Neural progenitor cell (in vitro differentiated cells): Measurements from ENCODE around the gene ARFRP1. TPM values are rescaled to one million over a fixed set of nuclear protein-coding genes. Genes with fewer than 3 reads are reported as not detected.

Source experiments
- DNase-seq: peaks from one replicate; pipeline ENCODE4 v3.0.0-alpha.2; 2016; ENCODE audit warnings: low spot score
- H2AFZ ChIP-seq: fragments of 200-600 bp; sonication (generic); replicated peaks from 2 replicates; pipeline ENCODE4 v1.6.1; 2016; ENCODE audit warnings: antibody characterized with exemption
- H3F3A ChIP-seq: fragments of 200-600 bp; sonication (generic); 2 replicates; pipeline ENCODE4 v1.6.1; 2016; ENCODE audit warnings: antibody characterized with exemption, low read depth
- H3K27ac ChIP-seq: fragments of 200-600 bp; sonication (generic); 2 replicates; pipeline ENCODE4 v1.5.1; 2016; ENCODE audit warnings: mild to moderate bottlenecking
- H3K27me3 ChIP-seq: fragments of 200-600 bp; sonication (generic); 2 replicates; pipeline ENCODE4 v1.6.1; 2016; ENCODE audit warnings: mild to moderate bottlenecking, moderate library complexity
- H3K36me3 ChIP-seq: fragments of 200-600 bp; sonication (generic); 2 replicates; pipeline ENCODE4 v1.5.1; 2016
- H3K4me1 ChIP-seq: fragments of 200-600 bp; sonication (generic); 2 replicates; pipeline ENCODE4 v1.6.1; 2016; ENCODE audit warnings: mixed run types
- H3K4me2 ChIP-seq: fragments of 200-600 bp; sonication (generic); 2 replicates; pipeline ENCODE4 v1.6.1; 2016
- H3K4me3 ChIP-seq: fragments of 200-600 bp; sonication (generic); 2 replicates; pipeline ENCODE4 v1.5.1; 2016
- H3K79me2 ChIP-seq: fragments of 200-600 bp; sonication (generic); 2 replicates; pipeline ENCODE4 v1.6.1; 2016; ENCODE audit warnings: low read depth
- H3K9ac ChIP-seq: fragments of 200-600 bp; sonication (generic); 2 replicates; pipeline ENCODE4 v1.6.1; 2016
- H3K9me3 ChIP-seq: fragments of 200-600 bp; sonication (generic); 2 replicates; pipeline ENCODE4 v1.5.1; 2016; ENCODE audit warnings: low read depth
- H4K20me1 ChIP-seq: fragments of 200-600 bp; sonication (generic); 2 replicates; pipeline ENCODE4 v1.6.1; 2016; ENCODE audit warnings: low read depth
- H3K27ac Mint-ChIP-seq: 3 replicates; pipeline ENCODE4 v1.8.0; 2021; ENCODE audit warnings: mixed read lengths
- H3K27me3 Mint-ChIP-seq: 2 replicates; pipeline ENCODE4 v1.8.0; 2022; ENCODE audit warnings: low read depth, mild to moderate bottlenecking, inconsistent platforms, moderate library complexity, mixed read lengths; ENCODE audit not compliant: insufficient read depth
- H3K36me3 Mint-ChIP-seq: 3 replicates; pipeline ENCODE4 v1.8.0; 2021; ENCODE audit warnings: mixed read lengths
- H3K4me1 Mint-ChIP-seq: 3 replicates; pipeline ENCODE4 v1.8.0; 2021; ENCODE audit warnings: mixed read lengths
- H3K4me3 Mint-ChIP-seq: 3 replicates; pipeline ENCODE4 v1.8.0; 2021; ENCODE audit warnings: mild to moderate bottlenecking, moderate library complexity, mixed read lengths
- H3K9me3 Mint-ChIP-seq: 3 replicates; pipeline ENCODE4 v1.8.0; 2020; ENCODE audit warnings: mixed read lengths
- EZH2 ChIP-seq: fragments of 200-600 bp; sonication (generic); IDR thresholded peaks from 2 replicates; pipeline ENCODE4 v1.6.1; 2017; ENCODE audit warnings: antibody characterized with exemption, mild to moderate bottlenecking, moderate library complexity
- EZH2phosphoT487 ChIP-seq: fragments of 200-600 bp; sonication (generic); IDR thresholded peaks from 2 replicates; pipeline ENCODE4 v1.6.1; 2017; ENCODE audit warnings: antibody characterized with exemption
- total RNA-seq: library from RNA; depleted of rRNA; stranded (reverse); fragments of >200 nt; gene quantifications from 2 replicates; pipeline ENCODE4 v1.2.3, GENCODE V29; 2015; ENCODE audit warnings: low replicate concordance
- TF ChIP-seq, protein P1 (sequence below): fragments of 200-600 bp; sonication (generic); IDR thresholded peaks from 2 replicates; pipeline ENCODE4 v1.5.1; 2017; ENCODE audit warnings: antibody characterized with exemption, mild to moderate bottlenecking

ARFRP1 gene
- total RNA-seq, 1 donor from 2014 or later, result 18.3 TPM

DNA sequence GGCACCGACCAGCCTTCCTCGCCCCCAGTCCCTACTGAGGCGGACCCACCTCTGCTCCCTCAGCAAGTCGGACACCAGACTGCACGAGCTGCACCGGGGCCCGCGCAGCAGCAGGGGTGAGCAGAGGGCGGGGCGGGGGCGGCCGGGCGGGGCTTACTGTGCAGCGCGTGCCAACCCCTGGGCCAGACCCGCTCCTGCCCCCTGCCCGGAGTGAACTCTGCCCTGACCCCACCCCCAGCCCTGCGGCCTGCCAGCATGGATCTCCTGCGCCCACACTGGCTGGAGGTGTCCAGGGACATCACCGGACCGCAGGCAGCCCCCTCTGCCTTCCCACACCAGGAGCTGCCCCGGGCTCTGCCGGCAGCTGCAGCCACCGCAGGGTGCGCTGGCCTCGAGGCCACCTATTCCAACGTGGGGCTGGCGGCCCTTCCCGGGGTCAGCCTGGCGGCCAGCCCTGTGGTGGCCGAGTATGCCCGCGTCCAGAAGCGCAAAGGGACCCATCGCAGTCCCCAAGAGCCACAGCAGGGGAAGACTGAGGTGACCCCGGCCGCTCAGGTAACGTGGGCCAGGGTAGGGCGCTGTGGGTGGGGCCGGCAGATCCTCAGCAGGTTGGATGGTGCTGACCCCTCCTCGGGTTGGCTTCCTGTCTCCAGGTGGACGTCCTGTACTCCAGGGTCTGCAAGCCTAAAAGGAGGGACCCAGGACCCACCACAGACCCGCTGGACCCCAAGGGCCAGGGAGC is 30.3 kb upstream of the ARFRP1 start:
- peaks cover 33% of the 10 kb centered on the region for H3K4me1 ChIP-seq
- H3K4me3 Mint-ChIP-seq, result peak overlapping the region; percentile 13
- TF ChIP-seq, protein P1, sequence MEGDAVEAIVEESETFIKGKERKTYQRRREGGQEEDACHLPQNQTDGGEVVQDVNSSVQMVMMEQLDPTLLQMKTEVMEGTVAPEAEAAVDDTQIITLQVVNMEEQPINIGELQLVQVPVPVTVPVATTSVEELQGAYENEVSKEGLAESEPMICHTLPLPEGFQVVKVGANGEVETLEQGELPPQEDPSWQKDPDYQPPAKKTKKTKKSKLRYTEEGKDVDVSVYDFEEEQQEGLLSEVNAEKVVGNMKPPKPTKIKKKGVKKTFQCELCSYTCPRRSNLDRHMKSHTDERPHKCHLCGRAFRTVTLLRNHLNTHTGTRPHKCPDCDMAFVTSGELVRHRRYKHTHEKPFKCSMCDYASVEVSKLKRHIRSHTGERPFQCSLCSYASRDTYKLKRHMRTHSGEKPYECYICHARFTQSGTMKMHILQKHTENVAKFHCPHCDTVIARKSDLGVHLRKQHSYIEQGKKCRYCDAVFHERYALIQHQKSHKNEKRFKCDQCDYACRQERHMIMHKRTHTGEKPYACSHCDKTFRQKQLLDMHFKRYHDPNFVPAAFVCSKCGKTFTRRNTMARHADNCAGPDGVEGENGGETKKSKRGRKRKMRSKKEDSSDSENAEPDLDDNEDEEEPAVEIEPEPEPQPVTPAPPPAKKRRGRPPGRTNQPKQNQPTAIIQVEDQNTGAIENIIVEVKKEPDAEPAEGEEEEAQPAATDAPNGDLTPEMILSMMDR, result no peak
- TF ChIP-seq EZH2phosphoT487 (no peak), EZH2 (no peak)
- no peaks in the 10 kb centered on the region for H3K36me3 Mint-ChIP-seq
- no peak overlapping the region for H2AFZ ChIP-seq
- peaks cover 52% of the 10 kb centered on the region for H4K20me1 ChIP-seq
- no peak overlapping the region for H3K9ac ChIP-seq
- peaks cover 2% of the 10 kb centered on the region for H3K27me3 Mint-ChIP-seq
- H3K9me3 Mint-ChIP-seq, result no peaks in the 10 kb centered on the region
- peaks cover 24% of the 10 kb centered on the region for H3K27me3 ChIP-seq
- peaks cover 8% of the 10 kb centered on the region for H3K79me2 ChIP-seq
- H3F3A ChIP-seq, result peaks cover 34% of the 10 kb centered on the region
- peak overlapping the region; percentile 77 for H3K4me2 ChIP-seq
- no peak overlapping the region for H3K27ac Mint-ChIP-seq
- H3K27ac ChIP-seq, result no peak overlapping the region
- peak overlapping the region; percentile 55 for H3K4me3 ChIP-seq
- H3K36me3 ChIP-seq, result no peaks in the 10 kb centered on the region
- DNase-seq, result peak; percentile 54
- no peaks in the 10 kb centered on the region for H3K4me1 Mint-ChIP-seq
- H3K9me3 ChIP-seq, result no peaks in the 10 kb centered on the region

DNA sequence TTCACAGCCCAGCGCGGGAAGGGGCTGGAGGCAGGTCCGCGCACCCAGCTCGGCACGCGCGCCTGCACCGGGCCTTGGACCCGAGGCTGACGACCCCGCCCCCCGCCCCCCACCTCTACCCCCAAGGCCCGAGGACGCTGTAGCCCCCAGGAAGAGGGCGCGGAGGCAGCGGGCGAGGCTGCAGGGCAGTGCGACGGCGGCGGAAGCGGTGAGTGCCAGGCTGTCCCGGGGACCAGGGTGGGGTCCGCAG is 29.8 kb upstream of the ARFRP1 start:
- peak overlapping the region; percentile 77 for H3K4me2 ChIP-seq
- H3K4me3 ChIP-seq, result peak overlapping the region; percentile 55
- no peak overlapping the region for H3K27ac ChIP-seq
- no peaks in the 10 kb centered on the region for H3K9me3 ChIP-seq
- no peaks in the 10 kb centered on the region for H3K36me3 ChIP-seq
- H3K4me1 Mint-ChIP-seq, result no peaks in the 10 kb centered on the region
- no peak for TF ChIP-seq EZH2
- no peak for TF ChIP-seq EZH2phosphoT487
- TF ChIP-seq, protein P1, result no peak
- peaks cover 2% of the 10 kb centered on the region for H3K27me3 Mint-ChIP-seq
- peaks cover 52% of the 10 kb centered on the region for H4K20me1 ChIP-seq
- H3K4me3 Mint-ChIP-seq, result no peak overlapping the region
- no peak overlapping the region for H3K9ac ChIP-seq
- peaks cover 34% of the 10 kb centered on the region for H3F3A ChIP-seq
- DNase-seq, result peak; percentile 55
- H3K9me3 Mint-ChIP-seq, result no peaks in the 10 kb centered on the region
- peaks cover 33% of the 10 kb centered on the region for H3K4me1 ChIP-seq
- no peaks in the 10 kb centered on the region for H3K36me3 Mint-ChIP-seq
- H2AFZ ChIP-seq, result no peak overlapping the region
- H3K79me2 ChIP-seq, result peaks cover 8% of the 10 kb centered on the region
- H3K27ac Mint-ChIP-seq, result no peak overlapping the region
- peaks cover 24% of the 10 kb centered on the region for H3K27me3 ChIP-seq

DNA sequence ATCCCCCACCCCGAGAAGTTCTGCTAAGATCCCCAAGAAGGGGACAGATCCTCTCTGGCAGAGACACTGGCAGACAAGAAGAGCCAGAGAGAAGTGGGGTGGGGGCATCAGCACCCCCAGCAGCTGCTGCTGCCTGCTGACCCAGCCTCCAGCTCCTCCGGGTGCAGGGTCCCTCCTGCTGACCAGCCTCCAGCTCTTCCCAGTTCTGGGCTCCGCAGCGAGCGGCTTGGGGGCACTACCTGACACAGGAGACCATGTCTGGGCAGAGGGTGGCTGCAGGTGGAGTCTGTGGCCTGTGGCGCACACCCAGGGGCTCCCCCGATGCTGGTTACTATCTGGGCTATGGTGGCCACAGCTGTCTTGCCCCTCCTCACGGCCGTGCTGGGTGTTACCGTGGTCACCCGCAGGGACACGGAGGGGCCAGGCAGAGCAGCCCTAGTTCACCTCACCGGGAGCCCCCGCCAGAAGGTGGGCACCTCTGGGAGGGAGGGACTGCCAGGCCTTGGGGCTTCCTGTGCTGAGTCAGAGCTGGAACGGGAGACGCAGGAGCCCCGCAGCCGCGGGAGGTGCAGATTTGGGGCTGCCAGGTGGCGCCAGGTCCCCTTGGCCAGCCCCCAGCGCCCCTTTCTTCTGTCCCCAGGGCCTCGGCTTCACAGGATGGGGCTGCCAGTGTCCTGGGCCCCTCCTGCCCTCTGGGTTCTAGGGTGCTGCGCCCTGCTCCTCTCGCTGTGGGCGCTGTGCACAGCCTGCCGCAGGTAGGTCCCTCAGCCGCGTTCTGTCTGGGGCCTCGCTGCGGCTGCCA is 29.3 kb upstream of the ARFRP1 start:
- Histone ChIP-seq H3K9me3 (no peaks in the 10 kb centered on the region), H3K4me1 (peaks cover 33% of the 10 kb centered on the region), H3F3A (peaks cover 38% of the 10 kb centered on the region), H3K27ac (no peak overlapping the region), H3K4me2 (peak overlapping the region; percentile 77), H2AFZ (no peak overlapping the region), H4K20me1 (peaks cover 52% of the 10 kb centered on the region), H3K27me3 (peaks cover 24% of the 10 kb centered on the region), H3K36me3 (no peaks in the 10 kb centered on the region), H3K79me2 (peaks cover 8% of the 10 kb centered on the region), H3K9ac (no peak overlapping the region), H3K4me3 (peak overlapping the region; percentile 55)
- TF ChIP-seq, protein P1, result no peak
- TF ChIP-seq EZH2phosphoT487 (no peak), EZH2 (no peak)
- Mint-ChIP-seq H3K36me3 (no peaks in the 10 kb centered on the region), H3K4me1 (no peaks in the 10 kb centered on the region), H3K27me3 (peaks cover 2% of the 10 kb centered on the region), H3K4me3 (no peak overlapping the region), H3K9me3 (no peaks in the 10 kb centered on the region), H3K27ac (no peak overlapping the region)
- no peak for DNase-seq
